DMS 273 (cell line): Measurements from ENCODE around the gene THAP6.

Experiments
- DNase-seq: peaks from one replicate; lab custom pipeline; 2025; ENCODE audit not compliant: unreplicated experiment; lab: John Stamatoyannopoulos, UW

THAP6 gene

GRCh38 chr4:75567725-75568124 is 53.5 kb downstream of the THAP6 start:
- DNase-seq, result no peak
